ENCODE results near the gene SASS6. TPM values are rescaled to one million over a fixed set of nuclear protein-coding genes. Genes with fewer than 3 reads are reported as not detected.
A peak's percentile ranks its signal among the peaks of the same experiment; 100 is the strongest.

Gene SASS6
- polyA plus RNA-seq, 1 of the 3 experiments (the other 2 are of a cell fraction): 0.48 TPM

DNA sequence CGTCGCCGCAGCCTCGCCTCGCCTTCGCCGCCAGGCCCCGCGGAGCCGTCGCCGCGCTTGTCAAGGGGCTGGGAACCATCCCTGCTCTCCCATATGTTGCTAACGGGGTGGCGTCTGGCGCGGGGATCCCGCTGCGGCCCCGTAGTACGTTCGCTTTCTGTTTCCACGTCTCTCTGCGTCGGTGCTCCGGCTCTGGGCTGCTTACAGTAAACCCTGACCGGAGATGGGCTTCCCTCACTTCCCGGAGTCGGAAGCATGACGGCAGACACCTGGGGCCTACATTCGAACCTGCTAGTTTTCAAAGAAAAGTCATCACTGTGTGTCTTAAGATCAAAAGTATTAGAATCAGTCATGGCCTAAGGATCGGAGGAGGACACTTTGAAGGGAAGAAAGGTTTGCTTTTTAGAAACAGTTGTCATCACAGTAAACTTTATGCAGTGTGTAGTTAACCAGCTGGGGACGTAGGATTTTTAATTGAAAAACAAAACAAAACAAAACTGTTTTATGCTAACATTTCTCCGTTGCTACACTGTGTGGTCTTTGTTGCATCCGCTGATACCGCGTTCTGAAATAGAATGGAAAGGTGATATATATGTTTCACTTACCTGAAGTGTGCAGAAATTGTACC lies 94.0 kb downstream of the SASS6 start:
- H3K27ac ChIP-seq (ENCODE audit: low read depth in 2 of 2, low read length in 1 of 2): peak overlapping the region; percentile 89 to 94
- H2AFZ ChIP-seq (ENCODE audit: low read depth): 0 out of 2 replicates have a peak overlapping the region, but pooled peaks have one; percentile 47
- peaks cover 13% of the 10 kb centered on the region for H3F3A ChIP-seq (replicated peaks; ENCODE audit: insufficient read depth)
- H3K79me2 ChIP-seq (ENCODE audit: insufficient read depth): peaks cover 61% of the 10 kb centered on the region
- H4K20me1 ChIP-seq (ENCODE audit: insufficient read depth): peaks cover 8% of the 10 kb centered on the region; the same call in 1 of the 2 replicates
- TF ChIP-seq ELF1 (IDR thresholded peaks at IDR 0.05) (no peak), MXI1 (IDR thresholded peaks at IDR 0.05; ENCODE audit: low read depth, low read length) (peak; percentile 65; the same call in 1 of the 2 replicates), GABPA (IDR thresholded peaks at IDR 0.05; ENCODE audit: low read depth) (peak; percentile 25; the same call in 1 of the 2 replicates)
- H3K9me3 ChIP-seq: no peaks in the 10 kb centered on the region
- H3K27me3 ChIP-seq (ENCODE audit: insufficient read depth): no peaks in the 10 kb centered on the region
- no peaks in the 10 kb centered on the region for H3K36me3 ChIP-seq (replicated peaks in 1 of 2; ENCODE audit: control insufficient read depth in 1 of 2, insufficient read depth in 2 of 2, low read length in 1 of 2)
- peak overlapping the region; percentile 88 for H3K9ac ChIP-seq
- POLR2A ChIA-PET: interaction anchor here (1.5 kb wide), 2 partner anchors 69 to 94 kb away, joined by 5 to 7 read pairs; partner anchors contain the start of genes SASS6, SLC35A3 and TRMT13
- no peak for DNase-seq
- peak overlapping the region; percentile 71 to 94 for H3K4me3 ChIP-seq (ENCODE audit: low read depth in 2 of 2, low read length in 1 of 2)
- CTCF ChIA-PET: interaction anchor here (1.0 to 1.4 kb wide), 2 partner anchors 20 to 421 kb away, joined by 3 to 5 read pairs; no protein-coding TSS in a partner anchor
- peaks cover 4 to 5% of the 10 kb centered on the region in 2 experiments; a peak in 2 of 4 replicates for H3K4me1 ChIP-seq (ENCODE audit: control insufficient read depth in 1 of 2, insufficient read depth in 2 of 2, low read depth in 1 of 2, low read length in 1 of 2)
- H3K4me2 ChIP-seq: peak overlapping the region; percentile 68
- WGBS (ENCODE audit: low lambda C conversion rate): under 1% methylated on average over 19 of the region's 37 CpGs
- no peaks in the 10 kb centered on the region for H3K9me2 ChIP-seq

DNA sequence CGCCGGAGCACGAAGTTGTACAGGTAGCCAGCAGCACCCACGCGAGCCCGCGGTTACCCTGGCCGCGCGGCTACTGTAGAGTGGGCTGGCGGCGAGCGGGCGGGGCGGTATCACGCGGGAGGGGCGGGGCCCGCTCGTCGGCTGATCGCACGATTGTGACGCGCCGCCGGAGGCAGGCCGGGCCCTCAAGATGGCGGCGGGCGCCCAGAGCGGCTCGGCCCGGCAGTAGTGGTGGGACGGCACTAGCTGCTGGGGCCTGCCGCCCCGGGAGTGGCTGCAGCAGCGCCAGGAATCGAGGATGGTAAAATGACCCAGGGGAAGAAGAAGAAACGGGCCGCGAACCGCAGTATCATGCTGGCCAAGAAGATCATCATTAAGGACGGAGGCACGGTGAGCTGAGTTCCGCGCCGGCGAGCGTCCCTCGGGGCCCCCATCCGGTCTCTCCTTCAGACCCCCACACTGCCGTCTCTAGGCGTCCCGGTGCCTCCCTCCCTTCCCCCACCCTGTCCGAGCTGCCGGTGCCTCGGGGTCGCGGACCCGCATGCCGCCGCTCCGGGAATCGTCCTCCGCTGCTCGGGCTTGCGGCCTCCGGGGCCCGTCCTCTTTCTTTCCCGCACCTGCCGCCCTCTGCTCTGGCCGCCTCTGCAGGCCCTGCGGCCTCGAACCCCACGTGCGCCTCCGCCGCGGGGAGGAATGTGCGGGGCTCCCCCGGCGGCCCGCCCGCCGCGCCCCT lies 94.6 kb downstream of the SASS6 start:
- H3K36me3 ChIP-seq (replicated peaks in 1 of 2; ENCODE audit: control insufficient read depth in 1 of 2, insufficient read depth in 2 of 2, low read length in 1 of 2): no peaks in the 10 kb centered on the region
- H3K4me2 ChIP-seq: peak overlapping the region; percentile 68
- peak overlapping the region; percentile 89 to 94 for H3K27ac ChIP-seq (ENCODE audit: low read depth in 2 of 2, low read length in 1 of 2)
- peaks cover 56% of the 10 kb centered on the region for H3K79me2 ChIP-seq (ENCODE audit: insufficient read depth)
- H3F3A ChIP-seq (replicated peaks; ENCODE audit: insufficient read depth): peaks cover 13% of the 10 kb centered on the region
- H3K9me3 ChIP-seq: no peaks in the 10 kb centered on the region
- peak overlapping the region; percentile 88 for H3K9ac ChIP-seq
- peak; percentile 71 for TF ChIP-seq MXI1 (IDR thresholded peaks at IDR 0.05; ENCODE audit: low read depth, low read length)
- TF ChIP-seq GABPA (IDR thresholded peaks at IDR 0.05; ENCODE audit: low read depth): 0 out of 2 replicates have a peak, but pooled peaks have one; percentile 17
- peak; percentile 93 for TF ChIP-seq YY1 (IDR thresholded peaks at IDR 0.05; ENCODE audit: low read depth)
- TF ChIP-seq SIN3A (IDR thresholded peaks at IDR 0.05; ENCODE audit: borderline replicate concordance, low read depth, low read length): peak; percentile 79; the same call in 1 of the 2 replicates
- TF ChIP-seq, protein P1, sequence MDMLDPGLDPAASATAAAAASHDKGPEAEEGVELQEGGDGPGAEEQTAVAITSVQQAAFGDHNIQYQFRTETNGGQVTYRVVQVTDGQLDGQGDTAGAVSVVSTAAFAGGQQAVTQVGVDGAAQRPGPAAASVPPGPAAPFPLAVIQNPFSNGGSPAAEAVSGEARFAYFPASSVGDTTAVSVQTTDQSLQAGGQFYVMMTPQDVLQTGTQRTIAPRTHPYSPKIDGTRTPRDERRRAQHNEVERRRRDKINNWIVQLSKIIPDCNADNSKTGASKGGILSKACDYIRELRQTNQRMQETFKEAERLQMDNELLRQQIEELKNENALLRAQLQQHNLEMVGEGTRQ (IDR thresholded peaks at IDR 0.05; ENCODE audit: borderline replicate concordance, low read depth, low read length): 0 out of 2 replicates have a peak, but pooled peaks have one; percentile 3
- TF ChIP-seq FOSL2 (IDR thresholded peaks at IDR 0.05; ENCODE audit: borderline replicate concordance, low read depth): no peak
- peak; percentile 85 for TF ChIP-seq POLR2AphosphoS5 (IDR thresholded peaks at IDR 0.05; ENCODE audit: low read depth, low read length)
- TF ChIP-seq TEAD4 (IDR thresholded peaks at IDR 0.05; ENCODE audit: borderline replicate concordance, insufficient read depth): 0 out of 2 replicates have a peak, but pooled peaks have one; percentile 21
- TF ChIP-seq, protein P2, sequence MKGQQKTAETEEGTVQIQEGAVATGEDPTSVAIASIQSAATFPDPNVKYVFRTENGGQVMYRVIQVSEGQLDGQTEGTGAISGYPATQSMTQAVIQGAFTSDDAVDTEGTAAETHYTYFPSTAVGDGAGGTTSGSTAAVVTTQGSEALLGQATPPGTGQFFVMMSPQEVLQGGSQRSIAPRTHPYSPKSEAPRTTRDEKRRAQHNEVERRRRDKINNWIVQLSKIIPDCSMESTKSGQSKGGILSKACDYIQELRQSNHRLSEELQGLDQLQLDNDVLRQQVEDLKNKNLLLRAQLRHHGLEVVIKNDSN (IDR thresholded peaks at IDR 0.05; ENCODE audit: borderline replicate concordance, low read depth): peak; percentile 74; the same call in 1 of the 2 replicates
- TF ChIP-seq SMC3 (IDR thresholded peaks at IDR 0.05; ENCODE audit: low read depth, low read length): no peak
- TF ChIP-seq GATA2 (CRISPR knock-in tag; IDR thresholded peaks at IDR 0.05): peak; percentile 59
- TF ChIP-seq EZH2phosphoT487 (IDR thresholded peaks at IDR 0.05; ENCODE audit: borderline replicate concordance, low read depth): no peak
- TF ChIP-seq TAF1 (IDR thresholded peaks at IDR 0.05; ENCODE audit: borderline replicate concordance, low read depth, low read length): peak; percentile 99
- TF ChIP-seq, protein P3, sequence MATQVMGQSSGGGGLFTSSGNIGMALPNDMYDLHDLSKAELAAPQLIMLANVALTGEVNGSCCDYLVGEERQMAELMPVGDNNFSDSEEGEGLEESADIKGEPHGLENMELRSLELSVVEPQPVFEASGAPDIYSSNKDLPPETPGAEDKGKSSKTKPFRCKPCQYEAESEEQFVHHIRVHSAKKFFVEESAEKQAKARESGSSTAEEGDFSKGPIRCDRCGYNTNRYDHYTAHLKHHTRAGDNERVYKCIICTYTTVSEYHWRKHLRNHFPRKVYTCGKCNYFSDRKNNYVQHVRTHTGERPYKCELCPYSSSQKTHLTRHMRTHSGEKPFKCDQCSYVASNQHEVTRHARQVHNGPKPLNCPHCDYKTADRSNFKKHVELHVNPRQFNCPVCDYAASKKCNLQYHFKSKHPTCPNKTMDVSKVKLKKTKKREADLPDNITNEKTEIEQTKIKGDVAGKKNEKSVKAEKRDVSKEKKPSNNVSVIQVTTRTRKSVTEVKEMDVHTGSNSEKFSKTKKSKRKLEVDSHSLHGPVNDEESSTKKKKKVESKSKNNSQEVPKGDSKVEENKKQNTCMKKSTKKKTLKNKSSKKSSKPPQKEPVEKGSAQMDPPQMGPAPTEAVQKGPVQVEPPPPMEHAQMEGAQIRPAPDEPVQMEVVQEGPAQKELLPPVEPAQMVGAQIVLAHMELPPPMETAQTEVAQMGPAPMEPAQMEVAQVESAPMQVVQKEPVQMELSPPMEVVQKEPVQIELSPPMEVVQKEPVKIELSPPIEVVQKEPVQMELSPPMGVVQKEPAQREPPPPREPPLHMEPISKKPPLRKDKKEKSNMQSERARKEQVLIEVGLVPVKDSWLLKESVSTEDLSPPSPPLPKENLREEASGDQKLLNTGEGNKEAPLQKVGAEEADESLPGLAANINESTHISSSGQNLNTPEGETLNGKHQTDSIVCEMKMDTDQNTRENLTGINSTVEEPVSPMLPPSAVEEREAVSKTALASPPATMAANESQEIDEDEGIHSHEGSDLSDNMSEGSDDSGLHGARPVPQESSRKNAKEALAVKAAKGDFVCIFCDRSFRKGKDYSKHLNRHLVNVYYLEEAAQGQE (IDR thresholded peaks at IDR 0.05; ENCODE audit: low read depth, low read length): peak; percentile 40; the same call in 1 of the 2 replicates
- TF ChIP-seq, protein P4, sequence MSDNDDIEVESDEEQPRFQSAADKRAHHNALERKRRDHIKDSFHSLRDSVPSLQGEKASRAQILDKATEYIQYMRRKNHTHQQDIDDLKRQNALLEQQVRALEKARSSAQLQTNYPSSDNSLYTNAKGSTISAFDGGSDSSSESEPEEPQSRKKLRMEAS (IDR thresholded peaks at IDR 0.05; ENCODE audit: low read depth): peak; percentile 17; the same call in 1 of the 2 replicates
- TF ChIP-seq CHD2 (IDR thresholded peaks at IDR 0.05; ENCODE audit: low read length, partially characterized antibody): peak; percentile 9
- H2AFZ ChIP-seq (ENCODE audit: low read depth): peak overlapping the region; percentile 85
- peaks cover 7% of the 10 kb centered on the region; the same call in 1 of the 2 replicates for H4K20me1 ChIP-seq (ENCODE audit: insufficient read depth)
- H3K27me3 ChIP-seq (ENCODE audit: insufficient read depth): no peaks in the 10 kb centered on the region
- WGBS (ENCODE audit: low lambda C conversion rate): 3% methylated on average over 24 of the region's 87 CpGs
- POLR2A ChIA-PET: interaction anchor here (0.6 to 1.5 kb wide), 4 partner anchors 27 to 188 kb away, joined by 3 to 7 read pairs (median 4); partner anchors contain the start of genes AGL, SASS6, SLC35A3 and TRMT13
- H3K9me2 ChIP-seq: no peaks in the 10 kb centered on the region
- H3K4me3 ChIP-seq (ENCODE audit: low read depth in 2 of 2, low read length in 1 of 2): peak overlapping the region; percentile 71 to 94
- CTCF ChIA-PET: interaction anchor here (1.0 to 1.4 kb wide), 3 partner anchors 21 to 422 kb away, joined by 3 to 5 read pairs (median 4); no protein-coding TSS in a partner anchor
- DNase-seq: peak; percentile 95
- H3K4me1 ChIP-seq (ENCODE audit: control insufficient read depth in 1 of 2, insufficient read depth in 2 of 2, low read depth in 1 of 2, low read length in 1 of 2): peaks cover 4 to 5% of the 10 kb centered on the region in 2 experiments; a peak in 2 of 4 replicates
